Hepatocyte (in vitro differentiated cells): ENCODE measurements around the gene KCNG4.

Source experiments
- EZH2 ChIP-seq: fragments of 200-600 bp; sonication (generic); IDR thresholded peaks from 2 replicates; pipeline ENCODE4 v1.6.1; 2016; ENCODE audit warnings: antibody characterized with exemption, mild to moderate bottlenecking, borderline replicate concordance
- EZH2phosphoT487 ChIP-seq: fragments of 200-600 bp; sonication (generic); IDR thresholded peaks from one replicate; pipeline ENCODE4 v1.6.1; 2018; ENCODE audit warnings: antibody characterized with exemption, mild to moderate bottlenecking, low read depth, moderate library complexity; ENCODE audit not compliant: unreplicated experiment, severe bottlenecking
- TF ChIP-seq, protein P1 (sequence below): fragments of 200-600 bp; sonication (generic); IDR thresholded peaks from 2 replicates; pipeline ENCODE4 v1.5.1; 2016; ENCODE audit warnings: antibody characterized with exemption, mild to moderate bottlenecking; ENCODE audit not compliant: poor library complexity

DNA sequence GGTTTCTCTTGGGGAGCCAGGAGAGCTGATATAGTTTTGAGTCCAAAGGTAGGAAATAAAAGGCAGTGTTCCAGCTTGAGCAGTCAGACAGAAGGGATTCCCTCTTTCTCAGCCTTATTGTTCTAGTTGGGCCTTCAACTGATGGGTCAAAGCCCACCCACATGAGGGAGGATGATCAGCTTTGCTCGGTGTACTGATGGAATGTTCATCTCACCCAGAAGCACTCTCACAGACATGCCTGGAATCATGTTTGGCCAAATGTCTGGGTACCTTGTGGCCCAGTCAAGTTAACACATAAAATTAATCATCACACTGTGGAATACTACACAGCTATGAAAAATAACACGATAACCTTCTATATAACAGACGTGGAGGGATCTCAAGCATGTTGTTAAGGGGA lies 23.1 kb upstream of the KCNG4 start:
- TF ChIP-seq, protein P1, sequence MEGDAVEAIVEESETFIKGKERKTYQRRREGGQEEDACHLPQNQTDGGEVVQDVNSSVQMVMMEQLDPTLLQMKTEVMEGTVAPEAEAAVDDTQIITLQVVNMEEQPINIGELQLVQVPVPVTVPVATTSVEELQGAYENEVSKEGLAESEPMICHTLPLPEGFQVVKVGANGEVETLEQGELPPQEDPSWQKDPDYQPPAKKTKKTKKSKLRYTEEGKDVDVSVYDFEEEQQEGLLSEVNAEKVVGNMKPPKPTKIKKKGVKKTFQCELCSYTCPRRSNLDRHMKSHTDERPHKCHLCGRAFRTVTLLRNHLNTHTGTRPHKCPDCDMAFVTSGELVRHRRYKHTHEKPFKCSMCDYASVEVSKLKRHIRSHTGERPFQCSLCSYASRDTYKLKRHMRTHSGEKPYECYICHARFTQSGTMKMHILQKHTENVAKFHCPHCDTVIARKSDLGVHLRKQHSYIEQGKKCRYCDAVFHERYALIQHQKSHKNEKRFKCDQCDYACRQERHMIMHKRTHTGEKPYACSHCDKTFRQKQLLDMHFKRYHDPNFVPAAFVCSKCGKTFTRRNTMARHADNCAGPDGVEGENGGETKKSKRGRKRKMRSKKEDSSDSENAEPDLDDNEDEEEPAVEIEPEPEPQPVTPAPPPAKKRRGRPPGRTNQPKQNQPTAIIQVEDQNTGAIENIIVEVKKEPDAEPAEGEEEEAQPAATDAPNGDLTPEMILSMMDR, result no peak
- TF ChIP-seq EZH2, result no peak
- no peak for TF ChIP-seq EZH2phosphoT487
